H1 (cell line): ENCODE data around the gene ANKRD26. TPM values are rescaled to one million over a fixed set of nuclear protein-coding genes. Genes with fewer than 3 reads are reported as not detected.

ENCODE experiments used
- KDM4A ChIP-seq: IDR thresholded peaks from one replicate; pipeline ENCODE4 v1.7.1; 2012; ENCODE audit warnings: low read depth, mild to moderate bottlenecking, moderate library complexity, low read length, inconsistent platforms; ENCODE audit not compliant: severe bottlenecking
- NRF1 ChIP-seq: IDR thresholded peaks from 2 replicates; pipeline ENCODE4 v1.6.1; 2011; ENCODE audit warnings: mild to moderate bottlenecking, low read depth, low read length, improper control_type of control experiment
- polyA plus RNA-seq, 7 experiments: library from polyadenylated mRNA; depleted of rRNA in 3 of 7; stranded (reverse) in 5 of 7; unstranded in 2 of 7; fragments of >200 nt in 5 of 7; fragments of 200-250 nt in 2 of 7; gene quantifications; 1 replicate in 5 of 7; 2 replicates in 1 of 7; 4 replicates in 1 of 7; pipeline versions ENCODE4 v1.2.1 to v1.2.3, GENCODE V29; 2011 to 2013; ENCODE audit warnings: missing spikeins in 2 of 7, mixed read lengths in 2 of 7
- total RNA-seq: library from RNA; stranded (reverse); fragmentation: NEBNext Ultra II Directional; extraction: Animal tissue kit (Norgen Biotek cat#: 25700); gene quantifications from 2 replicates; pipeline ENCODE4 v1.2.1, GENCODE V29; 2021

ANKRD26 gene
- total and polyA plus RNA-seq, 2 of the 8 experiments (the other 6 are each of a cell fraction or from before 2014, with no cell fraction given): 1.3 to 8.8 TPM

GRCh38 chr10:27068217-27068891 is 31.9 kb downstream of the ANKRD26 start (continued):
- TF ChIP-seq KDM4A: no peak
- no peak for TF ChIP-seq NRF1
